GM12878 (cell line): Measurements from ENCODE around the gene ANKRD55. TPM values are rescaled to one million over a fixed set of nuclear protein-coding genes. Genes with fewer than 3 reads are reported as not detected.
A peak's percentile ranks its signal among the peaks of the same experiment; 100 is the strongest.

ENCODE experiments used
- BCL11A ChIP-seq: IDR thresholded peaks from 2 replicates; pipeline ENCODE4 v1.6.1; 2011; ENCODE audit warnings: low read depth, low read length
- CBFB ChIP-seq: IDR thresholded peaks from 2 replicates; pipeline ENCODE4 v1.6.1; 2016; ENCODE audit warnings: antibody characterized with exemption, low read depth
- CBX3 ChIP-seq: fragments of 200-600 bp; sonication (generic); IDR thresholded peaks from 2 replicates; pipeline ENCODE4 v1.6.1; 2016; ENCODE audit warnings: low read depth, borderline replicate concordance
- CHD2 ChIP-seq: IDR thresholded peaks from 2 replicates; pipeline ENCODE4 v1.6.1; 2011; ENCODE audit warnings: low read depth, low read length, improper control_type of control experiment, borderline replicate concordance
- E2F4 ChIP-seq: IDR thresholded peaks from 2 replicates; pipeline ENCODE4 v1.6.1; 2012; ENCODE audit warnings: low read depth, low read length, improper control_type of control experiment
- EED ChIP-seq: sonication (generic); IDR thresholded peaks from 2 replicates; pipeline ENCODE4 v1.6.1; 2016; ENCODE audit warnings: antibody characterized with exemption, low read depth
- FOXK2 ChIP-seq: fragments of 450-650 bp; IDR thresholded peaks from 2 replicates; pipeline ENCODE4 v1.6.1; 2017; ENCODE audit warnings: mild to moderate bottlenecking, moderate library complexity
- IKZF1 ChIP-seq: fragments of 450-650 bp; conservative IDR thresholded peaks from 2 replicates; pipeline ENCODE4 v1.6.1; 2017; ENCODE audit warnings: antibody characterized with exemption, mild to moderate bottlenecking
- IKZF2 ChIP-seq, 2 experiments: fragments of 450-650 bp; IDR thresholded peaks; 2 replicates each; pipeline ENCODE4 v1.6.1; 2017; ENCODE audit warnings: mild to moderate bottlenecking in 2 of 2, moderate library complexity in 2 of 2
- KDM1A ChIP-seq: fragments of 200-600 bp; sonication (generic); IDR thresholded peaks from 2 replicates; pipeline ENCODE4 v1.6.1; 2016; ENCODE audit warnings: borderline replicate concordance
- MEF2A ChIP-seq: IDR thresholded peaks from 2 replicates; pipeline ENCODE4 v1.6.1; 2011; ENCODE audit warnings: low read depth, mild to moderate bottlenecking, low read length, moderate library complexity; ENCODE audit not compliant: insufficient read depth
- MYB ChIP-seq: fragments of 150-350 bp; IDR thresholded peaks from 2 replicates; pipeline ENCODE4 v1.6.1; 2014; ENCODE audit warnings: mild to moderate bottlenecking, low read depth, low read length, borderline replicate concordance
- NR2C1 ChIP-seq: fragments of 450-650 bp; IDR thresholded peaks from 2 replicates; pipeline ENCODE4 v1.6.1; 2017; ENCODE audit warnings: antibody characterized with exemption, mild to moderate bottlenecking, moderate library complexity
- PAX5 ChIP-seq: IDR thresholded peaks from 2 replicates; pipeline ENCODE4 v1.6.1; 2011; ENCODE audit warnings: low read depth, low read length, borderline replicate concordance
- PBX3 ChIP-seq: IDR thresholded peaks from 2 replicates; pipeline ENCODE4 v1.6.1; 2011; ENCODE audit warnings: mild to moderate bottlenecking, low read depth, low read length, moderate library complexity; ENCODE audit not compliant: insufficient replicate concordance
- RAD21 ChIP-seq: IDR thresholded peaks from 2 replicates; pipeline ENCODE4 v1.6.1; 2011; ENCODE audit warnings: mild to moderate bottlenecking, low read depth, low read length, moderate library complexity; ENCODE audit not compliant: insufficient read depth
- RFX5 ChIP-seq: IDR thresholded peaks from 2 replicates; pipeline ENCODE4 v1.6.1; 2011; ENCODE audit warnings: low read depth, low read length, improper control_type of control experiment
- RUNX3 ChIP-seq: IDR thresholded peaks from 2 replicates; pipeline ENCODE4 v1.6.1; 2012; ENCODE audit warnings: low read length, inconsistent platforms
- TARDBP ChIP-seq: IDR thresholded peaks from 2 replicates; pipeline ENCODE4 v1.6.1; 2016; ENCODE audit warnings: borderline replicate concordance
- ZBTB4 ChIP-seq: fragments of 450-650 bp; formaldehyde crosslinking; IDR thresholded peaks from 2 replicates; pipeline ENCODE4 v1.4.0; 2022; ENCODE audit warnings: mild to moderate bottlenecking, moderate library complexity
- ZSCAN29 ChIP-seq: fragments of 450-650 bp; IDR thresholded peaks from 2 replicates; pipeline ENCODE4 v1.6.1; 2017; ENCODE audit warnings: mild to moderate bottlenecking, moderate library complexity
- polyA plus RNA-seq, 11 experiments: library from polyadenylated mRNA; depleted of rRNA in 4 of 11; unstranded in 6 of 11; stranded (reverse) in 5 of 11; fragments of >200 nt; fragmentation: Nextera tagmentation in 4 of 11; fragmentation: Illumina TruSeq in 1 of 11; extraction: Ambion mirVana in 4 of 11; extraction: Trizol in 1 of 11; gene quantifications; 1 replicate in 1 of 11; 2 replicates in 10 of 11; pipeline versions ENCODE4 v1.2.1 to v1.2.3, GENCODE V29; 2011 to 2016; ENCODE audit warnings: inconsistent platforms in 2 of 11, missing spikeins in 2 of 11, low read depth in 1 of 11
- total RNA-seq, 4 experiments: library from RNA; depleted of rRNA in 3 of 4; stranded (reverse); fragments of >200 nt in 3 of 4; fragmentation: Illumina TruSeq in 1 of 4; extraction: Trizol in 1 of 4; gene quantifications; 2 replicates each; pipeline versions ENCODE4 v1.2.1 to v1.2.3, GENCODE V29; 2013 to 2021
- TF ChIP-seq, protein P1 (sequence below): fragments of 450-650 bp; formaldehyde crosslinking; IDR thresholded peaks from 2 replicates; pipeline ENCODE4 v1.4.0; 2020; ENCODE audit warnings: mild to moderate bottlenecking, moderate library complexity
- TF ChIP-seq, protein P2 (sequence below): IDR thresholded peaks from 2 replicates; pipeline ENCODE4 v1.6.1; 2012; ENCODE audit warnings: low read depth, low read length, improper control_type of control experiment

ANKRD55 gene
- total and polyA plus RNA-seq, 10 of the 15 experiments (the other 5 are each of a cell fraction or from before 2014, with no cell fraction given), result 0.04 TPM; not detected in 9

GRCh38 chr5:56064984-56065383 lies 168.1 kb downstream of the ANKRD55 start (continued):
- TF ChIP-seq, protein P1, sequence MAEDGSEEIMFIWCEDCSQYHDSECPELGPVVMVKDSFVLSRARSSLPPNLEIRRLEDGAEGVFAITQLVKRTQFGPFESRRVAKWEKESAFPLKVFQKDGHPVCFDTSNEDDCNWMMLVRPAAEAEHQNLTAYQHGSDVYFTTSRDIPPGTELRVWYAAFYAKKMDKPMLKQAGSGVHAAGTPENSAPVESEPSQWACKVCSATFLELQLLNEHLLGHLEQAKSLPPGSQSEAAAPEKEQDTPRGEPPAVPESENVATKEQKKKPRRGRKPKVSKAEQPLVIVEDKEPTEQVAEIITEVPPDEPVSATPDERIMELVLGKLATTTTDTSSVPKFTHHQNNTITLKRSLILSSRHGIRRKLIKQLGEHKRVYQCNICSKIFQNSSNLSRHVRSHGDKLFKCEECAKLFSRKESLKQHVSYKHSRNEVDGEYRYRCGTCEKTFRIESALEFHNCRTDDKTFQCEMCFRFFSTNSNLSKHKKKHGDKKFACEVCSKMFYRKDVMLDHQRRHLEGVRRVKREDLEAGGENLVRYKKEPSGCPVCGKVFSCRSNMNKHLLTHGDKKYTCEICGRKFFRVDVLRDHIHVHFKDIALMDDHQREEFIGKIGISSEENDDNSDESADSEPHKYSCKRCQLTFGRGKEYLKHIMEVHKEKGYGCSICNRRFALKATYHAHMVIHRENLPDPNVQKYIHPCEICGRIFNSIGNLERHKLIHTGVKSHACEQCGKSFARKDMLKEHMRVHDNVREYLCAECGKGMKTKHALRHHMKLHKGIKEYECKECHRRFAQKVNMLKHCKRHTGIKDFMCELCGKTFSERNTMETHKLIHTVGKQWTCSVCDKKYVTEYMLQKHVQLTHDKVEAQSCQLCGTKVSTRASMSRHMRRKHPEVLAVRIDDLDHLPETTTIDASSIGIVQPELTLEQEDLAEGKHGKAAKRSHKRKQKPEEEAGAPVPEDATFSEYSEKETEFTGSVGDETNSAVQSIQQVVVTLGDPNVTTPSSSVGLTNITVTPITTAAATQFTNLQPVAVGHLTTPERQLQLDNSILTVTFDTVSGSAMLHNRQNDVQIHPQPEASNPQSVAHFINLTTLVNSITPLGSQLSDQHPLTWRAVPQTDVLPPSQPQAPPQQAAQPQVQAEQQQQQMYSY (CRISPR knock-in tag), result no peak
- TF ChIP-seq RAD21 (no peak), CBFB (no peak), IKZF1 (peak; percentile 60; the same call in 1 of the 2 replicates), CHD2 (no peak), EED (no peak), KDM1A (no peak), IKZF2 (IDR thresholded peaks at IDR 0.05) (peak; percentile 69 to 82), ZSCAN29 (no peak), MEF2A (peak; percentile 94), MYB (no peak), NR2C1 (no peak), E2F4 (no peak), PAX5 (0 out of 2 replicates have a peak, but pooled peaks have one; percentile 17), PBX3 (no peak), BCL11A (peak; percentile 88), FOXK2 (no peak), TARDBP (no peak), RFX5 (no peak), ZBTB4 (no peak), CBX3 (no peak), RUNX3 (peak; percentile 72)
- TF ChIP-seq, protein P2, sequence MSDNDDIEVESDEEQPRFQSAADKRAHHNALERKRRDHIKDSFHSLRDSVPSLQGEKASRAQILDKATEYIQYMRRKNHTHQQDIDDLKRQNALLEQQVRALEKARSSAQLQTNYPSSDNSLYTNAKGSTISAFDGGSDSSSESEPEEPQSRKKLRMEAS, result no peak
